Epithelial cell of esophagus (primary cell): Measurements from ENCODE around the gene ANKRA2.

Experiments used
- DNase-seq: peaks from one replicate; pipeline ENCODE4 v3.0.0; 2010; ENCODE audit warnings: low read depth
- H3K4me3 ChIP-seq: 2 replicates; pipeline ENCODE4 v1.5.1; 2011; ENCODE audit warnings: mild to moderate bottlenecking, low read length, control low read depth
- CTCF ChIP-seq: IDR thresholded peaks from 2 replicates; pipeline ENCODE4 v1.5.1; 2011; ENCODE audit warnings: low read depth, mild to moderate bottlenecking, low read length, control low read depth, inconsistent platforms; ENCODE audit not compliant: insufficient read depth; ENCODE audit errors: missing control alignments

The ANKRA2 gene

GRCh38 chr5:73565139-73565968 lies at the start of gene ANKRA2, which contains the start of gene UTP15:
ANKRA2 (minus strand) TSS chr5:73565639; CDS start chr5:73562881, 2,758 bp downstream.
UTP15 (plus strand) TSS chr5:73565743; CDS start chr5:73567345, 1,602 bp downstream.
- peak; percentile 99 for DNase-seq
- no peak for TF ChIP-seq CTCF
- H3K4me3 ChIP-seq, result peak within 1 kb of the TSS; percentile 96

- H3K4me3 ChIP-seq, result no peak overlapping the region
- DNase-seq, result peak; percentile 98
- no peak for TF ChIP-seq CTCF
Measured at GRCh38 chr5:73615085-73615484, 49.6 kb upstream of the ANKRA2 start.

- no peak for DNase-seq
- no peak overlapping the region for H3K4me3 ChIP-seq
- TF ChIP-seq CTCF, result no peak
Measured at GRCh38 chr5:73612799-73613198, 47.4 kb upstream of the ANKRA2 start.

GRCh38 chr5:73607228-73607627 lies 41.8 kb upstream of the ANKRA2 start:
- TF ChIP-seq CTCF, result no peak
- no peak overlapping the region for H3K4me3 ChIP-seq
- no peak for DNase-seq

GRCh38 chr5:73606206-73606753 lies 40.8 kb upstream of the ANKRA2 start:
- no peak for TF ChIP-seq CTCF
- H3K4me3 ChIP-seq, result no peak overlapping the region
- DNase-seq, result no peak

GRCh38 chr5:73605223-73606087 lies 40.0 kb upstream of the ANKRA2 start:
- H3K4me3 ChIP-seq, result no peak overlapping the region
- DNase-seq, result peak; percentile 44
- TF ChIP-seq CTCF, result no peak
